ENCODE measurements around the gene HABP4.
A peak's percentile ranks its signal among the peaks of the same experiment; 100 is the strongest.

Gene HABP4

GRCh38 chr9:96459268-96460007 lies 9.5 kb downstream of the HABP4 start:
- H3K9me3 ChIP-seq (ENCODE audit: control insufficient read depth, low read length), result no peaks in the 10 kb centered on the region
- peaks cover 11% of the 10 kb centered on the region for H3K36me3 ChIP-seq (ENCODE audit: control insufficient read depth, insufficient read depth, low read length, severe bottlenecking)
- no peak overlapping the region for H3K9ac ChIP-seq (ENCODE audit: low read length)
- no peak overlapping the region for H3K4me3 ChIP-seq (ENCODE audit: low read length)
- H3K27me3 ChIP-seq (replicated peaks; ENCODE audit: control insufficient read depth, insufficient read depth, low read length), result no peaks in the 10 kb centered on the region
- peaks cover 18% of the 10 kb centered on the region for H3K4me1 ChIP-seq (ENCODE audit: control insufficient read depth, insufficient read depth, low read length)
- no peak for DNase-seq (ENCODE audit: low read depth)

GRCh38 chr9:96460470-96460869 lies 10.5 kb downstream of the HABP4 start:
- H3K4me1 ChIP-seq (ENCODE audit: control insufficient read depth, insufficient read depth, low read length), result peaks cover 18% of the 10 kb centered on the region
- H3K9ac ChIP-seq (ENCODE audit: low read length), result peak overlapping the region; percentile 11
- peak overlapping the region; percentile 39 for H3K4me3 ChIP-seq (ENCODE audit: low read length)
- no peaks in the 10 kb centered on the region for H3K9me3 ChIP-seq (ENCODE audit: control insufficient read depth, low read length)
- peaks cover 12% of the 10 kb centered on the region for H3K36me3 ChIP-seq (ENCODE audit: control insufficient read depth, insufficient read depth, low read length, severe bottlenecking)
- H3K27me3 ChIP-seq (replicated peaks; ENCODE audit: control insufficient read depth, insufficient read depth, low read length), result no peaks in the 10 kb centered on the region
- peak; percentile 76 for DNase-seq (ENCODE audit: low read depth)

DNA sequence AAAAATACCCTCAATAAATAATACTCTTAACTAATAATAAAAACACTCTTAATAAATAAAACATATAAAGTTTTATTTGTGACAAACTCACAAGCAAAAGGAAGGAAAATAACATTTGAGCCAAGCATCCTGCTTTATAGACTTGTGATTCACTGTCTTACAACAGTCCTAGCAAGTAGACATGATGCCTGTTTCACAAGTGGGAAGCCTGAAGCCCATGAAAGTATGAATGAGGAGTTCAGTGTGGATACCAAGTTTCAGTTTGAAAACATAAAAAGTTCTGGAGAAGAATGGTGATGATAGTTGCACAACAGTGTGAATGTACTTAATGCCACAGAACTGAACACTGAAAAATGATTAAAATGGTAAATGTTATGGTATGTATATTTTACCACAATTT lies 10.9 kb downstream of the HABP4 start:
- H3K27me3 ChIP-seq (replicated peaks; ENCODE audit: control insufficient read depth, insufficient read depth, low read length), result no peaks in the 10 kb centered on the region
- peak overlapping the region; percentile 39 for H3K4me3 ChIP-seq (ENCODE audit: low read length)
- DNase-seq (ENCODE audit: low read depth), result peak; percentile 83
- peaks cover 18% of the 10 kb centered on the region for H3K4me1 ChIP-seq (ENCODE audit: control insufficient read depth, insufficient read depth, low read length)
- H3K36me3 ChIP-seq (ENCODE audit: control insufficient read depth, insufficient read depth, low read length, severe bottlenecking), result peaks cover 17% of the 10 kb centered on the region
- peak overlapping the region; percentile 33 for H3K9ac ChIP-seq (ENCODE audit: low read length)
- no peaks in the 10 kb centered on the region for H3K9me3 ChIP-seq (ENCODE audit: control insufficient read depth, low read length)

GRCh38 chr9:96461336-96461735 lies 11.4 kb downstream of the HABP4 start:
- Histone ChIP-seq H3K9ac (ENCODE audit: low read length) (peak overlapping the region; percentile 33), H3K4me3 (ENCODE audit: low read length) (peak overlapping the region; percentile 39), H3K9me3 (ENCODE audit: control insufficient read depth, low read length) (no peaks in the 10 kb centered on the region), H3K4me1 (ENCODE audit: control insufficient read depth, insufficient read depth, low read length) (peaks cover 18% of the 10 kb centered on the region), H3K36me3 (ENCODE audit: control insufficient read depth, insufficient read depth, low read length, severe bottlenecking) (peaks cover 21% of the 10 kb centered on the region), H3K27me3 (replicated peaks; ENCODE audit: control insufficient read depth, insufficient read depth, low read length) (no peaks in the 10 kb centered on the region)
- DNase-seq (ENCODE audit: low read depth), result peak; percentile 28

DNA sequence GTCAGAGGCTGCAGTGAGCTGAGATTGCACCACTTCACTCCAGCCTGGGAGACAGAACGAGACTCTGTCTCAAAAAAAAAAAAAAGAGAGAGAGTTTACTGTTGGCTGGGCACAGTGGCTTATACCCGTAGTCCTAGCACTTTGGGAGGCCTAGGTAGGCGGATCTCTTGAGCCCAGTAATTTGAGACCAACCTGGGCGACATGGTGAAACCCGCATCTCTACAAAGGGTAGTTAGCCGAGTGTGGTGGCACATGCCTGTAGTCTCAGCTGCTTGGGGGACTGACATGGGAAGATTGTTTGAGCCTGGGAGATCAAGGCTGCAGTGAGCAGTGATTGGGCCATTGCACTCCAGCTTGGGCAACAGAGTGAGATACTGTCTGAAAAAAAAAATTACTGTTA lies 12.6 kb downstream of the HABP4 start:
- DNase-seq (ENCODE audit: low read depth), result no peak
- Histone ChIP-seq H3K36me3 (ENCODE audit: control insufficient read depth, insufficient read depth, low read length, severe bottlenecking) (peaks cover 25% of the 10 kb centered on the region), H3K27me3 (replicated peaks; ENCODE audit: control insufficient read depth, insufficient read depth, low read length) (no peaks in the 10 kb centered on the region), H3K4me1 (ENCODE audit: control insufficient read depth, insufficient read depth, low read length) (peaks cover 18% of the 10 kb centered on the region), H3K4me3 (ENCODE audit: low read length) (no peak overlapping the region), H3K9me3 (ENCODE audit: control insufficient read depth, low read length) (no peaks in the 10 kb centered on the region), H3K9ac (ENCODE audit: low read length) (no peak overlapping the region)

DNA sequence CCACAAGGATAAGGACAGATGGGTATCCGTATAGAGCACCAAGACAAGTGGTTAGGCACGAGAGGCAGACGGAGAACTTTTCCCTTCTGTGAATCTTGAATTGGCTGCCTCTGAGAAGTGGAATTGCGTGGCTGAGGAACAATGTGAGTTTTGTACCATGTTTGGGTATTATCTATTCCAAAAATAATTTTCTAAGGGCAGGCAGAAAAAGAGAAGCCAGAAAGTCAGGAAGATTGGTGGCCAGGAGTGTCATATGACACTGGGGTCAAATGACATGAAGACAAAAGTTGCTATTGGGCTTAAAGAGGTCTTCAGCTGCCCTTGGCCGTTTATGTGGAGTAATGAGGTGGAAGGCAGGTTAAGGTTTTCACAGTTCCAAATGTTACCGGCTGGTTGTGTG lies 14.5 kb downstream of the HABP4 start:
- Histone ChIP-seq H3K9me3 (ENCODE audit: control insufficient read depth, low read length) (no peaks in the 10 kb centered on the region), H3K4me3 (ENCODE audit: low read length) (no peak overlapping the region), H3K36me3 (ENCODE audit: control insufficient read depth, insufficient read depth, low read length, severe bottlenecking) (peaks cover 36% of the 10 kb centered on the region), H3K9ac (ENCODE audit: low read length) (no peak overlapping the region), H3K4me1 (ENCODE audit: control insufficient read depth, insufficient read depth, low read length) (peaks cover 18% of the 10 kb centered on the region), H3K27me3 (replicated peaks; ENCODE audit: control insufficient read depth, insufficient read depth, low read length) (no peaks in the 10 kb centered on the region)
- DNase-seq (ENCODE audit: low read depth), result no peak

DNA sequence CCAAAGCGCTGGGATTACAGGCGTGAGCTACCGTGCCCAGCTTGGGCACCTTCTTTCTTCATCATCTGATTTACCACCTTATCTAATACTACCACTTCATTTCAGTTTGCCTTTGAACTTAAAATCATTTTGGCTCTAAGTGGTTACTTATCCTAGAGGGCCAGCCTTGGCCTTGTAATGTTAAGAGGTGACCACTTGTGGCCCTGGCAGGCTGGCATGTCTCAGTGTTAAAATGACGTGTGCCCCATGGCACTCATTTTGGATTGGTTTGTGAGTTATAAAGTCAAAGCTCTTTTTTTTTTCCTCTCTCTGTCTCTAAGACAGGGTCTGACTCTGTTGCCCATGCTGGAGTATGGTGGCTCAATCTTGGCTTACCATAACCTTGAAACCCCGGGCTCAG lies 17.8 kb downstream of the HABP4 start:
- DNase-seq (ENCODE audit: low read depth), result no peak
- Histone ChIP-seq H3K27me3 (replicated peaks; ENCODE audit: control insufficient read depth, insufficient read depth, low read length) (no peaks in the 10 kb centered on the region), H3K4me1 (ENCODE audit: control insufficient read depth, insufficient read depth, low read length) (no peaks in the 10 kb centered on the region), H3K36me3 (ENCODE audit: control insufficient read depth, insufficient read depth, low read length, severe bottlenecking) (peaks cover 59% of the 10 kb centered on the region), H3K9me3 (ENCODE audit: control insufficient read depth, low read length) (no peaks in the 10 kb centered on the region), H3K4me3 (ENCODE audit: low read length) (no peak overlapping the region), H3K9ac (ENCODE audit: low read length) (no peak overlapping the region)

DNA sequence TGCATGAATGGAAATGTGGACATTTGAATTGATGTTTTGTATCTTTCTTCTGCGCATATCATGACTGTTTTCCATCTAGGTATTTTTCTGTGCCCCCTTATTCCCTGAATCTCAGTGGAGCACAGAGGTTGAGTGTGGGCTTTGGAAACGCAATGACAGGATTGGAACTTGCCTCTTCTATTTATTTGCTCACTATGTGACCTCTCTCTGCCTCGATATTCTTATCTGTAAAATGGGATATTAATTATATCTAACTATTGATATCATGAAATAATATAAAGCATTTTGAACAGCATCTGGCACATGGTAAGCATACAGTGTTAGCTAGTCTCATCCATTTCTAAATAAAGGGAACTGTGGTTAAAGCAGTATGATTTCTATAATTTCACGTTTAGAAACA lies 26.0 kb downstream of the HABP4 start:
- DNase-seq (ENCODE audit: low read depth), result no peak
- Histone ChIP-seq H3K9me3 (ENCODE audit: control insufficient read depth, low read length) (no peaks in the 10 kb centered on the region), H3K36me3 (ENCODE audit: control insufficient read depth, insufficient read depth, low read length, severe bottlenecking) (peaks cover 59% of the 10 kb centered on the region), H3K4me1 (ENCODE audit: control insufficient read depth, insufficient read depth, low read length) (peaks cover 8% of the 10 kb centered on the region), H3K27me3 (replicated peaks; ENCODE audit: control insufficient read depth, insufficient read depth, low read length) (no peaks in the 10 kb centered on the region), H3K4me3 (ENCODE audit: low read length) (no peak overlapping the region), H3K9ac (ENCODE audit: low read length) (no peak overlapping the region)

DNA sequence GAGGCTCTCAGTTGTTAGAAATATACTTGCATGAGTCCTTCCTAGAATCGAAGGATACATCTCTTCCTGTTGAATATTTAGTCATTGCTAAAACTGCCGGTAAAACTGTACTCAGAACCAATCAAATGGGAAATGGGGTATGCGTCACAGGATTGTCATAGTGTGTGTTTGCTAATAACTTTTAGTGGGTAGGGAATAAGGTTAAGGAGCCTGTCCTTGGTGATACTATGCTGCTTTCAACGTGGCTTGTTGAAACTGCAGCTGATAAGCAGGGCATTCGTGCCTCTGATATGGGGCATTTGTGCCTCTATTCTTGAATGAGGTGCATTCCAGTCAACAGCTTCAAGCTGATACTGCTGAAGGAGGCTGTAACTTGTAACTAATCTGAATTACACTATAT lies 26.6 kb downstream of the HABP4 start:
- no peak for DNase-seq (ENCODE audit: low read depth)
- Histone ChIP-seq H3K4me3 (ENCODE audit: low read length) (no peak overlapping the region), H3K9ac (ENCODE audit: low read length) (no peak overlapping the region), H3K36me3 (ENCODE audit: control insufficient read depth, insufficient read depth, low read length, severe bottlenecking) (peaks cover 53% of the 10 kb centered on the region), H3K9me3 (ENCODE audit: control insufficient read depth, low read length) (no peaks in the 10 kb centered on the region), H3K4me1 (ENCODE audit: control insufficient read depth, insufficient read depth, low read length) (peaks cover 8% of the 10 kb centered on the region), H3K27me3 (replicated peaks; ENCODE audit: control insufficient read depth, insufficient read depth, low read length) (no peaks in the 10 kb centered on the region)

GRCh38 chr9:96478829-96479371 lies 28.9 kb downstream of the HABP4 start:
- H3K9me3 ChIP-seq (ENCODE audit: control insufficient read depth, low read length), result no peaks in the 10 kb centered on the region
- H3K36me3 ChIP-seq (ENCODE audit: control insufficient read depth, insufficient read depth, low read length, severe bottlenecking), result peaks cover 31% of the 10 kb centered on the region
- no peaks in the 10 kb centered on the region for H3K27me3 ChIP-seq (replicated peaks; ENCODE audit: control insufficient read depth, insufficient read depth, low read length)
- peak overlapping the region; percentile 21 for H3K9ac ChIP-seq (ENCODE audit: low read length)
- H3K4me3 ChIP-seq (ENCODE audit: low read length), result no peak overlapping the region
- peaks cover 24% of the 10 kb centered on the region for H3K4me1 ChIP-seq (ENCODE audit: control insufficient read depth, insufficient read depth, low read length)
- DNase-seq (ENCODE audit: low read depth), result peak; percentile 38

DNA sequence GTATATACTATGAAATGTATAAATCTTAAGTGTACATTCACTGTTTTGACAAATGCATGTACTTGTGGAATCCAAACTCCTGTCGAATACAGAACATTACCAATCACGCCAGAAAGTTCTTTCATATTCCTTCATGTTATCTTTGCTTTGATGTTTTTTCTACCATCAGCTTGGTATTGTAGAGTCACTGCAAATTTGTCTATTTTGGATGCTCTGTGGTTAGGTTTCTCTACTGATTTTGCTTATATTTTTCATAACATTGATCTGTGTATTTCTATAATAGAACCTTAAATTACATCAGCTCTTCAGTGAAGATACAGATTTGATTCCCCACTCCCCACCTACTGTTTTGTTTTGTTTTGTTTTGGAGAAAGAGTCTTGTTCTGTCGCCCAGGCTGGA lies 30.8 kb downstream of the HABP4 start:
- H3K27me3 ChIP-seq (replicated peaks; ENCODE audit: control insufficient read depth, insufficient read depth, low read length), result no peaks in the 10 kb centered on the region

More for the DNA sequence above, 30.8 kb downstream of the HABP4 start:
- no peak overlapping the region for H3K4me3 ChIP-seq (ENCODE audit: low read length)
- H3K36me3 ChIP-seq (ENCODE audit: control insufficient read depth, insufficient read depth, low read length, severe bottlenecking), result peaks cover 28% of the 10 kb centered on the region
- H3K9ac ChIP-seq (ENCODE audit: low read length), result no peak overlapping the region
- H3K9me3 ChIP-seq (ENCODE audit: control insufficient read depth, low read length), result no peaks in the 10 kb centered on the region
- peaks cover 29% of the 10 kb centered on the region for H3K4me1 ChIP-seq (ENCODE audit: control insufficient read depth, insufficient read depth, low read length)
- no peak for DNase-seq (ENCODE audit: low read depth)
